ENCODE data around the gene TNKS1BP1. TPM values are rescaled to one million over a fixed set of nuclear protein-coding genes. Genes with fewer than 3 reads are reported as not detected.
"Not testable (repeated sequence)": the region's sequence is repeated elsewhere in the genome, so short reads cannot be mapped to it uniquely, and the experiment has no call there.

Gene TNKS1BP1
- total RNA-seq, 3 donors from 2014 or later (not counting 1 experiment from before 2014, with no cell fraction given): 4.3 to 9.3 (median 7.5) TPM

DNA sequence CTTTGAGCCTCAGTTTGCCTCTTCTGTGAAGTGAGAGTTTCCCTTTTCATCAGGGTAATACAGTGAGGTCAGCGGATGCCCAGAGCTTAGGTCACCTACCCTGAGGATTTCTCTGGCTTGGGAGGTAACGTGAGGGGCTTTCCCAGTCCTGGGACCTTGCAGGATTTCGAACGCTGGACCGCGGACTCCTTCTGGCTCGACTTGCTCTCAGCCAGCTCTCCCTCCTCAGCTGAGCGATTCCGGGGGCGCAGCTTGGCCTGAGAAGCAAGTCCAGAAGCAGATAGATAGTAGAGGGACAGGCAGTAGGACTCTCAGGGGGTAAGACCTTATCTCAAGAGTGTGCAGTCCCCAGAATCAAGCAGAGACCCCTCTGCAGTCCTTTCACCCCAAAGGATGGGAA lies 24.0 kb downstream of the TNKS1BP1 start:
- no peaks in the 10 kb centered on the region for H3K4me1 ChIP-seq (ENCODE audit: control insufficient read depth, insufficient read depth, low read length)
- H3K27ac ChIP-seq (ENCODE audit: low read length): no peak overlapping the region
- intact Hi-C loops (cut with micrococcal nuclease): no loop called here
- no peaks in the 10 kb centered on the region for H3K9me3 Mint-ChIP-seq
- no peak overlapping the region for H3K27ac Mint-ChIP-seq
- DNase-seq: no peak
- 95% methylated on average over 8 of the region's 10 CpGs for WGBS (ENCODE audit: insufficient coverage)
- TF ChIP-seq, protein P1, sequence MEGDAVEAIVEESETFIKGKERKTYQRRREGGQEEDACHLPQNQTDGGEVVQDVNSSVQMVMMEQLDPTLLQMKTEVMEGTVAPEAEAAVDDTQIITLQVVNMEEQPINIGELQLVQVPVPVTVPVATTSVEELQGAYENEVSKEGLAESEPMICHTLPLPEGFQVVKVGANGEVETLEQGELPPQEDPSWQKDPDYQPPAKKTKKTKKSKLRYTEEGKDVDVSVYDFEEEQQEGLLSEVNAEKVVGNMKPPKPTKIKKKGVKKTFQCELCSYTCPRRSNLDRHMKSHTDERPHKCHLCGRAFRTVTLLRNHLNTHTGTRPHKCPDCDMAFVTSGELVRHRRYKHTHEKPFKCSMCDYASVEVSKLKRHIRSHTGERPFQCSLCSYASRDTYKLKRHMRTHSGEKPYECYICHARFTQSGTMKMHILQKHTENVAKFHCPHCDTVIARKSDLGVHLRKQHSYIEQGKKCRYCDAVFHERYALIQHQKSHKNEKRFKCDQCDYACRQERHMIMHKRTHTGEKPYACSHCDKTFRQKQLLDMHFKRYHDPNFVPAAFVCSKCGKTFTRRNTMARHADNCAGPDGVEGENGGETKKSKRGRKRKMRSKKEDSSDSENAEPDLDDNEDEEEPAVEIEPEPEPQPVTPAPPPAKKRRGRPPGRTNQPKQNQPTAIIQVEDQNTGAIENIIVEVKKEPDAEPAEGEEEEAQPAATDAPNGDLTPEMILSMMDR (IDR thresholded peaks at IDR 0.05): no peak
- no peaks in the 10 kb centered on the region for H3K27me3 Mint-ChIP-seq (ENCODE audit: low read depth in 2 of 2)
- no peak overlapping the region for H3K4me3 ChIP-seq (ENCODE audit: low read length)
- no peaks in the 10 kb centered on the region for H3K36me3 Mint-ChIP-seq
- peaks cover 5% of the 10 kb centered on the region for H3K9me3 ChIP-seq (ENCODE audit: control insufficient read depth, insufficient read depth, low read length)
- H3K27me3 ChIP-seq (ENCODE audit: control insufficient read depth, insufficient read depth, low read length): no peaks in the 10 kb centered on the region
- no peak for ATAC-seq
- no peaks in the 10 kb centered on the region for H3K4me1 Mint-ChIP-seq
- H3K4me3 Mint-ChIP-seq: no peak overlapping the region
- H3K36me3 ChIP-seq (ENCODE audit: control insufficient read depth, insufficient read depth, low read length): no peaks in the 10 kb centered on the region

DNA sequence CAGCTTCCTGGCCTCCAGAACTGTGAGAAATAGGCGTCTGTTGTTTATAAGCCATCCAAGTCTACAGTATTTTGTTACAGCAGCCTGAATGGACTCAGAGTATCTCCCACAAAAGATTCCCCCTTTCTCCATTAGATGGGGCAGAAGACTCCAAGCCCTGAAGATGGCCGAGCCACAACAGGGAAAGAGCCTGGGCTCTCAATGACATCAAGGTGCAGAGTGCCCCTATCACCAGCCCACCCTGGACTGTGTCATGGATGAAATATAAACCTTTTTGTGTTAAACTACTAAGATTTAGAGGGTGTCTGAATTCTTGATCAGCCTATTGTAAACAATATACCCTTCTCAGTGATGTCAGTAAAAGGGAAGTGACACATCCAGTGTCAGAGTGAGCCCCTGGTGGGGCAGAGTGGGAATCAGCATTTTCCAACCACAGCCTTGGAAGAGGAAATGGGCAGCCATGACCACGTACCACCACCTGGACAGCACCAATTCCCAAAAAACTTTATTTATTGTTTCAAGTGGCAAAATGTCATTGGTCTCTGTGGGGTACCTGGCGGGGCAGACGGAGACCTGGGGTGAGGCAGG lies 25.5 kb downstream of the TNKS1BP1 start:
- Mint-ChIP-seq H3K4me3 (no peak overlapping the region), H3K27ac (no peak overlapping the region), H3K9me3 (no peaks in the 10 kb centered on the region), H3K27me3 (ENCODE audit: low read depth in 2 of 2) (peaks cover 0 to 2% of the 10 kb centered on the region in 2 donors), H3K36me3 (no peaks in the 10 kb centered on the region), H3K4me1 (no peaks in the 10 kb centered on the region)
- TF ChIP-seq, protein P1 (IDR thresholded peaks at IDR 0.05): no peak
- no peaks in the 10 kb centered on the region for H3K4me1 ChIP-seq (ENCODE audit: control insufficient read depth, insufficient read depth, low read length)
- intact Hi-C loops (cut with micrococcal nuclease): no loop called here
- DNase-seq (no peak), ATAC-seq (no peak)
- H3K4me3 ChIP-seq (ENCODE audit: low read length): no peak overlapping the region
- H3K36me3 ChIP-seq (ENCODE audit: control insufficient read depth, insufficient read depth, low read length): no peaks in the 10 kb centered on the region
- H3K9me3 ChIP-seq (ENCODE audit: control insufficient read depth, insufficient read depth, low read length): peaks cover 5% of the 10 kb centered on the region
- no peak overlapping the region for H3K27ac ChIP-seq (ENCODE audit: low read length)
- WGBS (ENCODE audit: insufficient coverage): 95% methylated on average over 3 of the region's 5 CpGs
- H3K27me3 ChIP-seq (ENCODE audit: control insufficient read depth, insufficient read depth, low read length): no peaks in the 10 kb centered on the region

DNA sequence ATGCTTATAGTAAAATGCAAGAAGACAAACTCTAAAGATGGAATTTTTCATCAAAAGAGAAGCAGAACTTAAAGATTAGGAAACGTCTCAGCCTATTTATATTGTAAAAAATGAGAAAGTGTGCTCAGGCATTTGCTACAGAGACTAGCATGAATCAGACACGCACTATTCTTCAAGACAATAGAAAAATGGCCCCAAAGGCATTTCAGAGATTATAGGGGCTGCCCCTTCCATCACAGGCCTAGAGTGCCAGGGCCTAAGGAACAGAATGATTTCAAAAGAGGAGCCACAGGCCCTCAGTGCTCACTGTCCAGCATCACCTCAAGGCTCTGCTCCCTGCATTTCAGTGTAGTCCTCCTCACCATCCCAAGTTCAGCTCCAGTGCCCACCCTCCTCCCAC lies 27.5 kb downstream of the TNKS1BP1 start:
- no peak for ATAC-seq
- no peak for DNase-seq
- Mint-ChIP-seq H3K4me1 (no peaks in the 10 kb centered on the region), H3K27ac (no peak overlapping the region), H3K27me3 (ENCODE audit: low read depth in 2 of 2) (peaks cover 0 to 2% of the 10 kb centered on the region in 2 donors), H3K9me3 (no peaks in the 10 kb centered on the region), H3K4me3 (no peak overlapping the region), H3K36me3 (no peaks in the 10 kb centered on the region)
- intact Hi-C loops (cut with micrococcal nuclease): no loop called here
- TF ChIP-seq, protein P1 (IDR thresholded peaks at IDR 0.05): no peak
- Histone ChIP-seq H3K4me3 (ENCODE audit: low read length) (no peak overlapping the region), H3K4me1 (ENCODE audit: control insufficient read depth, insufficient read depth, low read length) (no peaks in the 10 kb centered on the region), H3K9me3 (ENCODE audit: control insufficient read depth, insufficient read depth, low read length) (peaks cover 5% of the 10 kb centered on the region), H3K27me3 (ENCODE audit: control insufficient read depth, insufficient read depth, low read length) (no peaks in the 10 kb centered on the region), H3K27ac (ENCODE audit: low read length) (no peak overlapping the region), H3K36me3 (ENCODE audit: control insufficient read depth, insufficient read depth, low read length) (no peaks in the 10 kb centered on the region)
- WGBS (ENCODE audit: insufficient coverage): 92% methylated on average over 2 of the region's 2 CpGs

DNA sequence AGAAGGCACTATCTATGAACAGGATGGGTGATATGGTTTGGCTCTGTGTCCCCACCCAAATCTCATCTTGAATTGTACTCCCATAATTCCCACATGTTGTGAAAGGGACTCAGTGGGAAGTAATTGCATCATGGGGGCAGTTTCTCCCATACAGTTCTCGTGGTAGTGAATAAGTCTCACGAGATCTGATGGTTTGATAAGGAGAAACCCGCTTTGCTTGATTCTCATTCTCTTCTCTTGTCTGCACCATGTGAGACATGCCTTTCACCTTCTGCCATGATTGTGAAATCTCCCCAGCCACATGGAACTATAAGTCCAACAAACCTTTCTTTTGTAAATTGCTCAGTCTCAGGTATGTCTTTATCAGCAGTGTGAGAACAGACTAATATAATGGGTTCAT lies 28.5 kb downstream of the TNKS1BP1 start:
- H3K27me3 ChIP-seq (ENCODE audit: control insufficient read depth, insufficient read depth, low read length); DNase-seq; H3K36me3 ChIP-seq (ENCODE audit: control insufficient read depth, insufficient read depth, low read length); H3K4me1 ChIP-seq (ENCODE audit: control insufficient read depth, insufficient read depth, low read length); H3K27me3 Mint-ChIP-seq (ENCODE audit: low read depth in 2 of 2); H3K27ac ChIP-seq (ENCODE audit: low read length); H3K9me3 Mint-ChIP-seq; H3K4me3 ChIP-seq (ENCODE audit: low read length); H3K4me1 Mint-ChIP-seq; H3K4me3 Mint-ChIP-seq; intact Hi-C loops (cut with micrococcal nuclease); H3K36me3 Mint-ChIP-seq; H3K27ac Mint-ChIP-seq; H3K9me3 ChIP-seq (ENCODE audit: control insufficient read depth, insufficient read depth, low read length); ATAC-seq: not testable (repeated sequence)
- WGBS (ENCODE audit: insufficient coverage): 96% methylated on average over 3 of the region's 3 CpGs

Data from natural killer cell (primary cell).